OCI-LY3 (cell line): ENCODE data around the gene RARS2.

ENCODE experiments used
- H2AFZ ChIP-seq: fragments of 200-600, 300-600 bp; shearing (Covaris generic); 2 replicates; pipeline ENCODE4 v1.6.0; 2014; ENCODE audit warnings: antibody characterized with exemption, low read depth, low read length
- H3K27ac ChIP-seq: fragments of 200-600, 300-600 bp; sonication (generic); 2 replicates; pipeline ENCODE4 v1.5.1; 2014; ENCODE audit warnings: mild to moderate bottlenecking, low read length, moderate library complexity, mixed read lengths
- H3K27me3 ChIP-seq: fragments of 200-600, 300-600 bp; sonication (generic); 2 replicates; pipeline ENCODE4 v1.6.1; 2014; ENCODE audit warnings: low read depth, low read length, mixed read lengths
- H3K36me3 ChIP-seq: fragments of 200-600, 300-600 bp; sonication (generic); replicated peaks from 2 replicates; pipeline ENCODE3; 2014; ENCODE audit warnings: low read depth, low read length, mixed read lengths
- H3K4me1 ChIP-seq: fragments of 300-600, 200-600 bp; sonication (generic); 2 replicates; pipeline ENCODE4 v1.6.1; 2014; ENCODE audit warnings: low read length, mixed read lengths
- H3K4me2 ChIP-seq: fragments of 200-600, 300-600 bp; sonication (generic); 2 replicates; pipeline ENCODE4 v1.6.1; 2014; ENCODE audit warnings: low read length, mixed read lengths
- H3K4me3 ChIP-seq: fragments of 300-600, 200-600 bp; sonication (generic); 2 replicates; pipeline ENCODE4 v1.5.1; 2014; ENCODE audit warnings: antibody characterized with exemption, mild to moderate bottlenecking, low read length, moderate library complexity
- H3K79me2 ChIP-seq: fragments of 300-600, 200-600 bp; shearing (Covaris generic); 2 replicates; pipeline ENCODE4 v1.6.1; 2014; ENCODE audit warnings: mild to moderate bottlenecking, low read length, mixed read lengths
- H3K9ac ChIP-seq: fragments of 300-600, 200-600 bp; shearing (Covaris generic); 2 replicates; pipeline ENCODE4 v1.6.0; 2014; ENCODE audit warnings: mild to moderate bottlenecking, low read length, moderate library complexity
- H3K9me3 ChIP-seq: fragments of 200-600, 300-600 bp; shearing (Covaris generic); 2 replicates; pipeline ENCODE4 v1.6.1; 2014; ENCODE audit warnings: low read length, mixed read lengths; ENCODE audit not compliant: insufficient read depth
- H4K20me1 ChIP-seq: fragments of 200-600, 300-600 bp; sonication (generic); 2 replicates; pipeline ENCODE4 v1.6.1; 2016; ENCODE audit warnings: low read length, mixed read lengths; ENCODE audit not compliant: insufficient read depth
- CTCF ChIP-seq: fragments of 200-600, 300-600 bp; sonication (generic); IDR thresholded peaks from 2 replicates; pipeline ENCODE4 v1.5.1; 2014; ENCODE audit warnings: antibody characterized with exemption, low read length, low read depth
- EZH2phosphoT487 ChIP-seq: fragments of 200-600 bp; shearing (Covaris generic); IDR thresholded peaks from 2 replicates; pipeline ENCODE4 v1.6.1; 2018; ENCODE audit warnings: antibody characterized with exemption, mixed run types, low read depth

The RARS2 gene

GRCh38 chr6:87589693-87590416 lies at the start of gene RARS2, which contains the start of gene ORC3:
Gene RARS2, minus strand, starts transcription at chr6:87589987. Its CDS starts 30 bp downstream, at chr6:87589957.
Gene ORC3, plus strand, starts transcription at chr6:87590135. Its CDS starts 34 bp downstream, at chr6:87590169.
- Histone ChIP-seq H3K27ac (peak within 1 kb of the TSS; percentile 48), H3K79me2 (peaks cover 77% of the 10 kb centered on the region), H3K36me3 (no peaks in the 10 kb centered on the region), H4K20me1 (no peaks in the 10 kb centered on the region), H3K27me3 (no peaks in the 10 kb centered on the region), H2AFZ (peak within 1 kb of the TSS; percentile 76), H3K4me3 (peak within 1 kb of the TSS; percentile 98), H3K4me1 (peaks cover 15% of the 10 kb centered on the region), H3K4me2 (peak within 1 kb of the TSS; percentile 91), H3K9ac (peak within 1 kb of the TSS; percentile 96), H3K9me3 (no peaks in the 10 kb centered on the region)
- no peak for TF ChIP-seq CTCF
- TF ChIP-seq EZH2phosphoT487, result no peak

GRCh38 chr6:87639373-87639772 lies 49.6 kb upstream of the RARS2 start:
- Histone ChIP-seq H3K79me2 (no peaks in the 10 kb centered on the region), H4K20me1 (no peaks in the 10 kb centered on the region), H2AFZ (no peak overlapping the region), H3K36me3 (peaks cover 9% of the 10 kb centered on the region), H3K9me3 (no peaks in the 10 kb centered on the region), H3K27me3 (no peaks in the 10 kb centered on the region), H3K4me1 (peaks cover under 1% of the 10 kb centered on the region), H3K27ac (no peak overlapping the region), H3K4me2 (no peak overlapping the region), H3K9ac (no peak overlapping the region), H3K4me3 (no peak overlapping the region)
- no peak for TF ChIP-seq EZH2phosphoT487
- TF ChIP-seq CTCF, result no peak

GRCh38 chr6:87637106-87637505 lies 47.3 kb upstream of the RARS2 start:
- H2AFZ ChIP-seq, result no peak overlapping the region
- H3K4me3 ChIP-seq, result no peak overlapping the region
- no peaks in the 10 kb centered on the region for H3K9me3 ChIP-seq
- H3K27ac ChIP-seq, result no peak overlapping the region
- H3K4me1 ChIP-seq, result peaks cover 15% of the 10 kb centered on the region
- TF ChIP-seq CTCF (no peak), EZH2phosphoT487 (no peak)
- H3K36me3 ChIP-seq, result peaks cover 9% of the 10 kb centered on the region
- H4K20me1 ChIP-seq, result no peaks in the 10 kb centered on the region
- H3K79me2 ChIP-seq, result no peaks in the 10 kb centered on the region
- no peaks in the 10 kb centered on the region for H3K27me3 ChIP-seq
- H3K4me2 ChIP-seq, result no peak overlapping the region
- no peak overlapping the region for H3K9ac ChIP-seq

- H3K36me3 ChIP-seq, result peaks cover 9% of the 10 kb centered on the region
- no peak overlapping the region for H3K9ac ChIP-seq
- TF ChIP-seq CTCF (no peak), EZH2phosphoT487 (no peak)
- peaks cover 15% of the 10 kb centered on the region for H3K4me1 ChIP-seq
- H3K4me2 ChIP-seq, result no peak overlapping the region
- H3K27ac ChIP-seq, result no peak overlapping the region
- H3K79me2 ChIP-seq, result no peaks in the 10 kb centered on the region
- no peaks in the 10 kb centered on the region for H3K9me3 ChIP-seq
- no peaks in the 10 kb centered on the region for H4K20me1 ChIP-seq
- H3K4me3 ChIP-seq, result no peak overlapping the region
- no peaks in the 10 kb centered on the region for H3K27me3 ChIP-seq
- H2AFZ ChIP-seq, result no peak overlapping the region
Measured at GRCh38 chr6:87636315-87636714, 46.5 kb upstream of the RARS2 start.
